ENCODE measurements around the gene PHF20. TPM values are rescaled to one million over a fixed set of nuclear protein-coding genes. Genes with fewer than 3 reads are reported as not detected.

Gene PHF20
- total RNA-seq, 6 experiments from 2014 or later = 31.5 to 40.9 (median 36.2) TPM

GRCh38 chr20:35729283-35729807 is 42.5 kb upstream of the PHF20 start:
- H3K27me3 Mint-ChIP-seq (ENCODE audit: insufficient read depth) = peaks cover 17% of the 10 kb centered on the region
- peak overlapping the region; percentile 61 for H3K27ac Mint-ChIP-seq
- no peak for TF ChIP-seq CTCF (IDR thresholded peaks at IDR 0.05)
- H3K36me3 Mint-ChIP-seq (ENCODE audit: low read depth) = peaks cover 55% of the 10 kb centered on the region
- H3K9me3 Mint-ChIP-seq = peaks cover 5% of the 10 kb centered on the region; the same call in 1 of the 2 replicates
- no peak overlapping the region for H3K4me3 Mint-ChIP-seq
- no peak for DNase-seq
- peaks cover 33% of the 10 kb centered on the region for H3K4me1 Mint-ChIP-seq (ENCODE audit: low read depth)

- peaks cover 16% of the 10 kb centered on the region for H3K27me3 Mint-ChIP-seq (ENCODE audit: insufficient read depth)
- peak overlapping the region; percentile 61 for H3K27ac Mint-ChIP-seq
- peaks cover 54% of the 10 kb centered on the region for H3K36me3 Mint-ChIP-seq (ENCODE audit: low read depth)
- no peak for TF ChIP-seq CTCF (IDR thresholded peaks at IDR 0.05)
- peak overlapping the region; percentile 26; the same call in 1 of the 2 replicates for H3K4me3 Mint-ChIP-seq
- no peak for DNase-seq
- peaks cover 39% of the 10 kb centered on the region for H3K4me1 Mint-ChIP-seq (ENCODE audit: low read depth)
- peaks cover 5% of the 10 kb centered on the region; the same call in 1 of the 2 replicates for H3K9me3 Mint-ChIP-seq
Observed at GRCh38 chr20:35729836-35730582, 41.8 kb upstream of the PHF20 start.

GRCh38 chr20:35730583-35731468 is 41.0 kb upstream of the PHF20 start:
- Mint-ChIP-seq H3K9me3 (peaks cover 5% of the 10 kb centered on the region; the same call in 1 of the 2 replicates), H3K4me1 (ENCODE audit: low read depth) (peaks cover 42% of the 10 kb centered on the region), H3K4me3 (no peak overlapping the region; the same call in 1 of the 2 replicates), H3K36me3 (ENCODE audit: low read depth) (peaks cover 50% of the 10 kb centered on the region), H3K27ac (peak overlapping the region; percentile 61), H3K27me3 (ENCODE audit: insufficient read depth) (peaks cover 11% of the 10 kb centered on the region)
- DNase-seq = no peak
- TF ChIP-seq CTCF (IDR thresholded peaks at IDR 0.05) = no peak

DNA sequence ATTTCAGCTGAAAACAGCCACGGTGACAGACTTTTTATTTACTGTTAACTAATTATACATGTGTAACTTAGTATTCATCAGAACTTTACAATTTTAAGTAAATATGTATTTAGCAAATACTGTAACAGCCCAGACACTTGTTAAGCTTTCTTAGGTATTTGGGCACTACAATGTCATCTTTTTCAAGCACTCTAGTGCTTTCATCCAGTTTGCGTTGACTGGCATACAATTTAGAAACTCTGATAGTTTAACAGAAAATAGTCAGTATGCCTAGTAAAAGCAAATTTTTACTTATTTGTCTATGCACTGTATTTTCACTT is 40.4 kb upstream of the PHF20 start:
- H3K36me3 Mint-ChIP-seq (ENCODE audit: low read depth) = peaks cover 51% of the 10 kb centered on the region
- no peak for DNase-seq
- peaks cover 48% of the 10 kb centered on the region for H3K4me1 Mint-ChIP-seq (ENCODE audit: low read depth)
- no peak for TF ChIP-seq CTCF (IDR thresholded peaks at IDR 0.05)
- H3K4me3 Mint-ChIP-seq = peak overlapping the region; percentile 67; the same call in 1 of the 2 replicates
- peaks cover 5% of the 10 kb centered on the region; the same call in 1 of the 2 replicates for H3K9me3 Mint-ChIP-seq
- peak overlapping the region; percentile 49; the same call in 1 of the 2 replicates for H3K27ac Mint-ChIP-seq
- H3K27me3 Mint-ChIP-seq (ENCODE audit: insufficient read depth) = peaks cover 11% of the 10 kb centered on the region

GRCh38 chr20:35731862-35732643 is 39.8 kb upstream of the PHF20 start:
- peak overlapping the region; percentile 49; the same call in 1 of the 2 replicates for H3K27ac Mint-ChIP-seq
- H3K4me3 Mint-ChIP-seq = peak overlapping the region; percentile 67; the same call in 1 of the 2 replicates
- no peak for TF ChIP-seq CTCF (IDR thresholded peaks at IDR 0.05)

More at GRCh38 chr20:35731862-35732643, 39.8 kb upstream of the PHF20 start:
- H3K36me3 Mint-ChIP-seq (ENCODE audit: low read depth) = peaks cover 45% of the 10 kb centered on the region
- DNase-seq = no peak
- H3K9me3 Mint-ChIP-seq = peaks cover 5% of the 10 kb centered on the region; the same call in 1 of the 2 replicates
- peaks cover 48% of the 10 kb centered on the region for H3K4me1 Mint-ChIP-seq (ENCODE audit: low read depth)
- H3K27me3 Mint-ChIP-seq (ENCODE audit: insufficient read depth) = peaks cover 8% of the 10 kb centered on the region
